Endothelial cell of umbilical vein (primary cell): Measurements from ENCODE around the gene KRT38.

ENCODE experiments used
- EZH2 ChIP-seq: IDR thresholded peaks from 2 replicates; pipeline ENCODE4 v1.6.1; 2012; ENCODE audit warnings: borderline replicate concordance, low read depth, mild to moderate bottlenecking, moderate library complexity, low read length, inconsistent platforms; ENCODE audit not compliant: severe bottlenecking
- POLR2A ChIP-seq: IDR thresholded peaks from 2 replicates; pipeline ENCODE4 v1.6.1; 2012; ENCODE audit warnings: low read depth, mild to moderate bottlenecking, control low read depth, low read length
- TF ChIP-seq, protein P1 (sequence below), 2 donors: IDR thresholded peaks; 1 replicate in 1 of 2; 2 replicates in 1 of 2; pipeline ENCODE4 v1.5.1; 2011; ENCODE audit warnings: low read length in 2 of 2, mild to moderate bottlenecking in 2 of 2, moderate library complexity in 2 of 2, control low read depth in 1 of 2, inconsistent platforms in 1 of 2, low read depth in 1 of 2; ENCODE audit not compliant: insufficient read depth in 1 of 2; ENCODE audit errors: extremely low read depth in 1 of 2

DNA sequence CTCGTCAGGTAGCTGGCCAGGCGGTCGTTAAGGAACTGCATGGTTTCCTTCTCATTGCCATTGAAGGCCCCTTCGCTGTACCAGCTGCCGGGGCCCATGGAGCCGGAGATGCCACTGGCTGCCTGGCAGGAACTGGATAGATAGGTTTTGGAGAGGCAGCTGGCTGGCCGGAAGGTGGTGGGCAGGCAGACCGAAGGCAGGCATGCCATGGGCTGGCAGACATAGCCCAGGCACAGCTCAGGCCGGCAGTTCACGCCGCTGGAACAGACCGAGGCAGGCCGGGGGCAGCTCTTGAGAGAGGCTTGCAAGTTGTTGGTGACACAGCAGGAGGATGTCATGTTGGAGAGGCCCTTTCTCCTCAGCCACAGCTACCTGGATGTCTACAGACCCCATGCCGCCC lies 26.2 kb upstream of the KRT38 start, which contains the start of gene KRT32:
- TF ChIP-seq, protein P1, sequence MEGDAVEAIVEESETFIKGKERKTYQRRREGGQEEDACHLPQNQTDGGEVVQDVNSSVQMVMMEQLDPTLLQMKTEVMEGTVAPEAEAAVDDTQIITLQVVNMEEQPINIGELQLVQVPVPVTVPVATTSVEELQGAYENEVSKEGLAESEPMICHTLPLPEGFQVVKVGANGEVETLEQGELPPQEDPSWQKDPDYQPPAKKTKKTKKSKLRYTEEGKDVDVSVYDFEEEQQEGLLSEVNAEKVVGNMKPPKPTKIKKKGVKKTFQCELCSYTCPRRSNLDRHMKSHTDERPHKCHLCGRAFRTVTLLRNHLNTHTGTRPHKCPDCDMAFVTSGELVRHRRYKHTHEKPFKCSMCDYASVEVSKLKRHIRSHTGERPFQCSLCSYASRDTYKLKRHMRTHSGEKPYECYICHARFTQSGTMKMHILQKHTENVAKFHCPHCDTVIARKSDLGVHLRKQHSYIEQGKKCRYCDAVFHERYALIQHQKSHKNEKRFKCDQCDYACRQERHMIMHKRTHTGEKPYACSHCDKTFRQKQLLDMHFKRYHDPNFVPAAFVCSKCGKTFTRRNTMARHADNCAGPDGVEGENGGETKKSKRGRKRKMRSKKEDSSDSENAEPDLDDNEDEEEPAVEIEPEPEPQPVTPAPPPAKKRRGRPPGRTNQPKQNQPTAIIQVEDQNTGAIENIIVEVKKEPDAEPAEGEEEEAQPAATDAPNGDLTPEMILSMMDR (IDR thresholded peaks at IDR 0.05; ENCODE audit: extremely low read depth in 1 of 2, insufficient read depth in 1 of 2, low read depth in 1 of 2, low read length in 2 of 2) = no peak
- TF ChIP-seq POLR2A (no peak), EZH2 (no peak)
